GM13977 (cell line): ENCODE data around the gene FOXJ3.

Experiments
- DNase-seq: peaks from one replicate; pipeline ENCODE4 v3.0.0; 2012; ENCODE audit warnings: low spot score
- CTCF ChIP-seq: IDR thresholded peaks from 2 replicates; pipeline ENCODE4 v1.5.1; 2012; ENCODE audit warnings: mild to moderate bottlenecking, control low read depth; ENCODE audit not compliant: insufficient read depth; ENCODE audit errors: extremely low read depth, missing control alignments
- in situ Hi-C: fragments of 300-500 bp; cut with MboI; formaldehyde crosslinking; loops from one replicate; pipeline ENCODE4 v1.12.0; 2022; ENCODE audit warnings: low sequenced_read_pairs, low pct_unique_long_range_greater_than_20kb, mixed read lengths, inconsistent platforms; ENCODE audit not compliant: unreplicated experiment

Gene FOXJ3

GRCh38 chr1:42171679-42172266, 163.3 kb downstream of the FOXJ3 start:
- in situ Hi-C loops: no loop called here
- DNase-seq: no peak
- no peak for TF ChIP-seq CTCF

- in situ Hi-C loops: no loop called here
- no peak for DNase-seq
- no peak for TF ChIP-seq CTCF
Observed at GRCh38 chr1:42170779-42171621, 164.0 kb downstream of the FOXJ3 start.

DNA sequence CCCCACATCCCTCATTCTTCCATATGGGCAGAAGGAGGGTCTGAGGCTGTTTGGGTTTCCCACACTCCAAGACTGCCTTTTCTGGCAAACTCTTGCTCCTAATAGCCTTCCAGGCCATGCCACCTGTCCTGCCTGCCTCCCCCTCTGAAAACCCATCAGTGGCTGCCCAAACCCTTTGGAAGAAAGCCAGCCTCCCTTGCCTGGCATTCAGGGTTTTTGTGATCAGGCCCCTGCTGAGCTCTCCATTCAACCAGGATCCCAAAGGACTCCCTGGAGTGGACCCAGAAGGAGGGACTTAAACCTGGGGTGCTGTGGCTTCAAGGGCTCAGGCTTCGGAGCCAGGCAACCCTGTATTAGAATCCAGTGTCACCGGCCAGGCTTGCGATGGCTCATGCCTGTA, 166.3 kb downstream of the FOXJ3 start:
- no peak for DNase-seq
- in situ Hi-C loops: no loop called here
- no peak for TF ChIP-seq CTCF

- TF ChIP-seq CTCF: no peak
- in situ Hi-C loops: no loop called here
- DNase-seq: no peak
Observed at GRCh38 chr1:42168391-42168670, 166.7 kb downstream of the FOXJ3 start.

DNA sequence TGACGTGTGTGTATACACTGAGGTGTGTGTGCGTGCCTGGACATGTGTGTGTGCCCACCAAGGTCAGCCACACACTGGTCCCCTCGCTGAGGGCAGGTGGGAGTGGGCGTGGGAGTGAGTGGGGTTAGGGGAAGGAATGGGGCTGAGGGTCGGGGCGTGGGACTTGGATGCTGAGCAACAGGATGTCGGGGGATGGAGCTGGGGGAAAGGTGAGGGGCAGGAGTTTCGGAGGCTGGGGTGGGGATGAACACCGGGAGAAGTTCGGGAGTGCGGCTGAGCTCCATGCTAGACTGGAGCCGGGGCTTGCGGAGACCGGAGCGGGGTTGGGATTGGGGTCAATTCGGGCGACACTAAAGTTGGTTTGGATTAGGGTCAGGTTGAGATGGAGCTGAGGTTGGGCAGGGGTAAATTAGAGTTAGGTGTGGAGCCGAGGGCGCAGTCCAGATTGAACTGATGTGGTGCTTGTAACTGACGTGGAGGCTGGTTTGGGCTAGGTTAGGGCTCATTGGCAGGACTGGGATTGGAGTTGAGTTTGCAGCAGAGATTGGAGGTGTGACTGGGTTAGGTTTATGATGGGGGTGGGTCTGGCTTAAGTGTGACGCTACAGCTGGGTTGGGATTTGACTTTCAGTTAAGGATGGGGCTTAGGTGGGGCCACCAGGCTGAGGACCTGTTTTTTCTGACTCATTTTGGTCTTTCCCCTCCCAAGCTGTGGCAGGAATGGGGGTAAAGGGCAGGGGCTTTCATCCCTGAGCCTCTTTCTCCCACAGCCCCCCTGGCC, 167.2 kb downstream of the FOXJ3 start:
- in situ Hi-C loops: no loop called here
- TF ChIP-seq CTCF: no peak
- DNase-seq: no peak

DNA sequence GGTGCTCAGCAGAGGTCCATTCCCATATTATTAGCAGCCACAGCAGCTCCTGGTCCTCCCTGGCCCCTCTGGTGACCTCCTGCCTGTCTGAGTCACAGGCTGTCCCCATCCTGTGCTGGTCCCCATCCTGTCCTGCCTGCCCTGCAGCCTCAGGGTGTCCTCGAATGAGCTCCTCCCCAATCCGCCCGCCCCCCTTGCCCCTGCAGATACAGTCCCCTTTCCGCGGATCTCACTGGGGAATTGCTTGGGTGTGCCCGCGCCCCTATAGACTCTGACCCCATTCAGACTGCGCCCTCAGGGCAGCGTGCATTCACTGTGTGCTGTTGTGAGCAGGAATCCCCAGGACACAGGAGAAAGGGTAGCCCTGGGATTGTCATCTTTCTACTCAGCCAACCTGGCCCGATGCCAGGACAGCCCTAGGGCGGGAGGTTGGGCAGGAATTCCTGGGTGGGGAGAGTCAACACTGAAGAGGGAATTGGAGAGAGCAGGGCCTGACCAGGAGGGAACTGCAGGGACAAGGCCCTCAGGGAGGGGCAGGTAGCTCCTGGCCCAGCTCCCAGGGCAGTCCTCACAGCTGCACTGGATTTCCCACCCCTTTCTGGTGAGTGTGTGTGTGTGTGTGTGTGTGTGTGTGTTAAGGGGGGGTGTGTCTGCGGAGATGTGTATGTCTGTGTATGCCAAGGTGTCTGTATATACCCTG, 169.4 kb downstream of the FOXJ3 start:
- in situ Hi-C loops: no loop called here
- no peak for DNase-seq
- TF ChIP-seq CTCF: no peak
